GM19328 (cell line): Measurements from ENCODE around the gene GPX8.

ENCODE experiments used
- ATAC-seq: cut with Tn5 transposase; IDR thresholded peaks from one replicate; pipeline ENCODE4 v1.9.1; 2021; ENCODE audit warnings: mild to moderate bottlenecking, moderate library complexity; ENCODE audit not compliant: unreplicated experiment

The GPX8 gene

GRCh38 chr5:55159763-55160492 lies at the start of gene GPX8:
TSS of gene GPX8 (plus strand) at chr5:55160171. CDS start at chr5:55160193, 22 bp downstream.
- no peak for ATAC-seq

- no peak for ATAC-seq
Observed at GRCh38 chr5:55110217-55110616, 49.8 kb upstream of the GPX8 start.

DNA sequence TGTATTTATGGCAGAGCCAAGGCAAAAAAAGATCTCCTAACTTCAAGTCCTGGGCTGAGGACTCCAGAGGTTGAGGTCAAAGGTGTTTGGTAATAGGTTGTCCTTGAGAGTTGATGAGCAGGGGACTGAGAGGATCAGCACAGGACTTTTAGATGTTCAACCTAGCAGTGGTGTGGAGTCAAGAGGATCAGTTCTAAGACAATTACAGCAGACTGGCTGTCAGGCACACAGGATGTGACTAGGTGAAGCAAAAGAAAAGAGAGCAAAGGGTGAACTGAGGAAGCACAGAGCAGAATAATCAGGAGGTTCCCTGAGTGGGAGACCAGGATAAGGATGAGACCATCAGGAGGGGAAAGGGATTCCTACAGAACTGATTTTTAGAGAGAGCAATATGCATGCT lies 46.6 kb upstream of the GPX8 start:
- no peak for ATAC-seq

- no peak for ATAC-seq
Observed at GRCh38 chr5:55114061-55114460, 45.9 kb upstream of the GPX8 start.

DNA sequence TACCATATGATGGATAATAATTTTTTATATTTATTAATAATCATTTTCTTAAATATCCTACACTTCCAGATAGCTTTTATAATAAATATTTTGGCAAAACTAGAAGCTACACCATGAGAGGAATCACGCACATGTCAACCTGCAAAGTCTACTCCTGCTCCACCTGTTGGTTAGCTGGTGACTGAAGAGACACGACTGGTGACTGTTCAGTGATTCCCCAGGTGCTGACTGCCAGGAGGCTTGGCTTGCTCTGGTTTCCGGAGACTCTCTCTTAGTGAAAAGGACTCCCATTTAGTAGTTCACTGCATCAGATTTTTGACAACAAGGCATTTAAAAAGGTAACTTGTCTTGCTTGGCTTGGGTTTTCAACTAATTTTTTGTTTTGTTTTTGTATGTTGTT lies 36.6 kb upstream of the GPX8 start:
- no peak for ATAC-seq

DNA sequence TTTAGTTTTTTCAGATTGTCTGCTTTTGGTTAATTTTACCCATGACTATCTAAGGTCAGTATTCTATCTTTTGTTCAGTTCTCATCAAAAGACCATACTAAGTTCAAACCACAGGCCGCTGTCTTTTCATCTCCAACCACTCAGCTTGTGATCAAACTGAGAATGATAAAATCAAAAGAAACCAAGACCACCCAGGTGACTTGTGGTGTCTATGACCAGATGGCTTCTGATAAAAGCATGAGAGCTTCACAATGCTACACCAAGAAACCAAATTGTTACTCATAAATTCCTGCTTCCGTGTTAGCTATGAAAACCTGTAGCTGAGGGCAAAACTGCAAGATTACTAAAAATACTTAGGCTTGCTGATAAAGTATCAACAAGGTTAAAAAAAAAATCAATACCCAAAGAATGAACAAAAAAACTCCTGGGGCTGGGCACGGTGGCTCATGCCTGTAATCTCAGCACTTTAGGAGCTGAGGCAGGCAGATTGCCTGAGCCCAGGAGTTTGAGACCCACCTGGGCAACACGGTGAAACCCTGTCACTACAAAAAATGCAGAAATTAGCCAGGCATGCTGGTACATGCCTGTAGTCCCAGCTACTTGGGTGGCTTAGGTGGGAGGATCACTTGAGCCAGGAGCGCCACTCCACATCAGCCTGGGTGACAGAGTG lies 25.8 kb upstream of the GPX8 start:
- ATAC-seq, result no peak

- ATAC-seq, result no peak
Observed at GRCh38 chr5:55136521-55136920, 23.4 kb upstream of the GPX8 start.

- no peak for ATAC-seq
Observed at GRCh38 chr5:55140908-55141665, 18.9 kb upstream of the GPX8 start.

DNA sequence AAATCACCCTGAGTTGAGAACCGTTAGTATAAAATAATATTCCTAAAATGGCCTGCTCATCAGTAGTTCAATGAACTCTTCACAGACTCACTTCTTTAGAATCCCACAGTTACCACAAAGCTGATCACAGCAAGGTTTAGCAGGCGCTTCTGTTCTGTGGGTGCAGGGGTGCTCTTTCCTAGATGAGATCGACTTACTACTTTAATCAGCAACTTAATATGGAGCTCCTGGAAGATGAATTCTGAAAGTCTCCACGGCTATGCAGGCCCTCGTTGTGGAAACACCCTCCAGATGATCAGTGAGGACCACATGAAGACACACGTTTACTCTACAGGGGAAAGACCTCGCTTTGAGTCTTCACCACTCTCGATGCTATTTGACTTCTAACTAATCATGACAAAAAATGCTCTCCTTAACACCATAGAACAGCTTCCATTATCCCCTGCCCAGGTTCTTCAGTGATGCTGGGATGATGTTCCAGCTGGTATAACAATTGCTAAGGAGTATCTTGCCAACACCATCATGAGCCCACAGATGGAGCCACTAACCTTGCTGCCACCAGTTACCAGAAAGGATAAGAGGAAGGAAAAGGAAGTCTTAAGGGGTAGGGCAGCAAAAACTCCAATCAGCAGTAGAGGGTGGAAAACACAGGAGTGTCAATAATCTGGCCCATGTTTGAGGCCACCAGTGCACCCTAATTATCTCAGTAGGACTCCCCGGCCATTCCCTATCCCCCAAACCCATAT lies 17.9 kb upstream of the GPX8 start:
- no peak for ATAC-seq

- no peak for ATAC-seq
Observed at GRCh38 chr5:55143624-55144023, 16.3 kb upstream of the GPX8 start.

- no peak for ATAC-seq
Observed at GRCh38 chr5:55146080-55146479, 13.9 kb upstream of the GPX8 start.

GRCh38 chr5:55146543-55147151 lies 13.3 kb upstream of the GPX8 start:
- peak; percentile 65 for ATAC-seq

DNA sequence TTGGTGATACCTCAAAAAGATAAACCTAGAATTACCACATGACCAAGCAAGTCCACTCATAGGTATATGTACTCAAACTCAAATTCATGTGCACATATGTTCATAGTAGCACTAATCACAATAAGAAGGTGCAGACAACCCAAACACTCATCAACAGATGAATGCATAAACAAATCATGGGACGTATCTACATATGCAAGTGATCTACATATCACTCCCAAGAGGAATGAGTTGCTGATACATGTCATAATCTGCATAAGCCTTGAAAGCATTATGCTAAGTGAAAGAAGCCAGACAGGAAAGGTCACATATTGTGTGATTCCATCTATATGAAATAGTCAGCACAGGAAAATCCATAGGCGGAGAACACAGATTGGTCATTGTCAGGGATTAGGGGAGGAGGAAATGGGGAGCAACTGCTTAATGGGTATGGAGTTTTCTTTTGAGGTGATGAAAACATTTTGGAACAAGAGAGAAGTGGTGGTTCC lies 10.6 kb upstream of the GPX8 start:
- ATAC-seq, result no peak

- ATAC-seq, result no peak
Observed at GRCh38 chr5:55151923-55152842, 7.8 kb upstream of the GPX8 start.

DNA sequence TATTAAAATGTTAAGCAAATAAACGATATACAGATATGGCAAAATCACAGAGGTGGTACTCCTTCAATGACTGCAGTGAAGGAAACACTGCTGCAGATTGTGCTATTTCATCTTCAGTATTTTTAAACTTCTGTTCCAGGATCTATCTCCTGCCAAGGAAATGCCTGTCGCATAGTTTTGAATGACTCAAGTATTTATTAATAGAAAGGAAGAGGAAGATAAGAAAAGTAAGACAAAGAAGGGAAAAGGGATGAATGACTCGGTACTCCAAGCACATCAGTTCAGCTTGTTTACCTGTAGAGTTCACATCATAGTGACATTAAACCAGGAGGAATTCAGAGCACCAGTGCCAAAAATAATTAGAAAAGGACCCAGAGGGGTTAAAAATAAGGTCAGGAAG lies 5.1 kb upstream of the GPX8 start:
- ATAC-seq, result no peak

DNA sequence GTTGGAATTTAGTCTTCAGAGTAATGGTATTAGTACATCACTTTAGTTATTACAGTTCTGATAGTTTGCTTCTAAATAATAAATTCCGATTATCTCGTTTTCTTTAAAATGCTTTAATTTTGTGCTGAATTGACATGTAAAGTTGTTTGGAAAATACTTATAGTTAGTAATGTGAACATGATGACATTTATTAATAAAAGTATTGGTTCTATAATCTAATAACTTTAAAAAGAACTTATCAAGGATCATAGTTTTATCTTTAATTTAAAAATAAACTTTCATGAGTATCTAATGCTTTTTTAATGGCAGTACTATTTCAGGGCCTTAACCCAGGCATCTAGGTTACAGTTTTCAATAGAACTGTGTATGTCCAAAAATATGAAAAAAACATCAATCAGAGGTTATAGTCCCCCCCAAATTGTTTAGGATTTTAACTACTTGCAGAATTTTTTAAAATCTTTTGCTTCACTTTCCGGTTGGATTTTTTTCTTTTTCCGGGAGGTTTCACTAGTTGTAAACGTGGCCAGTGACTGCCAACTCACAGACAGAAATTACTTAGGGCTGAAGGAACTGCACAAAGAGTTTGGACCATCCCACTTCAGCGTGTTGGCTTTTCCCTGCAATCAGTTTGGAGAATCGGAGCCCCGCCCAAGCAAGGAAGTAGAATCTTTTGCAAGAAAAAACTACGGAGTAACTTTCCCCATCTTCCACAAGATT lies 680 bp downstream of the GPX8 start:
- ATAC-seq, result no peak

DNA sequence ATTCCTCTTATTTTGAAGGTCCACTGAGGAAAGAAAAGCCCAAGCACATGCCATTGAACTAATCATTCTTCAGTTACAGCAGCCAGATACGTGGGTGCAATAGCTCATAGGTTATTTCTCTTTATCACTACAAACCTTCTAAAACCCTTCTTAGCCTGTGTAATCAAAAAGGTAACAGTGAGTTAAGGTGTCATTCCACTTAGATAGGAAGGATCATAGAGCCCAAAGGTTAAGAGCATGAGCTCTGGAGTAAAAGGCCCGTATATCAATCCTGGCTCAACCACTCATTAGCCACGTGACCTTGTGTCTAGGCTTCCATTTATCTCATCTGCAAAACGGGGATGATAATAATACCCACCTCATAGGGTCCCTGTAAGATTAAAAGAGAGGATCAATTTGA lies 2.7 kb downstream of the GPX8 start:
- ATAC-seq, result no peak

- ATAC-seq, result no peak
Observed at GRCh38 chr5:55171471-55171870, 11.5 kb downstream of the GPX8 start.
